Ureter (tissue), 1 donor: Measurements from ENCODE around the gene SCGB1D2. TPM values are rescaled to one million over a fixed set of nuclear protein-coding genes. Genes with fewer than 3 reads are reported as not detected.

Experiments
- DNase-seq: peaks from one replicate; pipeline ENCODE4 v3.0.0-alpha.2; 2020; ENCODE audit warnings: low spot score
- total RNA-seq: library from RNA; stranded (reverse); gene quantifications from one replicate; pipeline ENCODE4 v1.2.4, GENCODE V29; 2023
- donor health status: DM: yes; HTN: yes; CAD: no.

Gene SCGB1D2
- total RNA-seq, 1 donor from 2014 or later, result not detected

GRCh38 chr11:62260261-62260953 lies 18.4 kb downstream of the SCGB1D2 start:
- DNase-seq, result no peak

- no peak for DNase-seq
Observed at GRCh38 chr11:62264004-62264403, 22.0 kb downstream of the SCGB1D2 start.

- DNase-seq, result no peak
Observed at GRCh38 chr11:62266558-62266957, 24.5 kb downstream of the SCGB1D2 start.

- no peak for DNase-seq
Observed at GRCh38 chr11:62267050-62267449, 25.0 kb downstream of the SCGB1D2 start.

- DNase-seq, result no peak
Observed at GRCh38 chr11:62267576-62267975, 25.5 kb downstream of the SCGB1D2 start.

- peak; percentile 45 for DNase-seq
Observed at GRCh38 chr11:62269654-62270278, 27.7 kb downstream of the SCGB1D2 start, which contains the start of gene SCGB2A2. Gene SCGB2A2, plus strand, starts transcription at chr11:62270158. Its CDS starts 59 bp downstream, at chr11:62270217.

- no peak for DNase-seq
Observed at GRCh38 chr11:62273284-62273683, 31.2 kb downstream of the SCGB1D2 start.

GRCh38 chr11:62273789-62274275 lies 31.8 kb downstream of the SCGB1D2 start:
- DNase-seq, result no peak

GRCh38 chr11:62280452-62280851 lies 38.4 kb downstream of the SCGB1D2 start:
- DNase-seq, result no peak

Other genes with a start within 250 kb of the SCGB1D2 start
- gene INCENP, start 118.2 kb upstream of the SCGB1D2 start, total RNA-seq, result 14.4 TPM
- gene SCGB1D1, start 52.0 kb upstream of the SCGB1D2 start, total RNA-seq, result not detected
- 1.4 TPM for gene SCGB2A1, start 33.6 kb upstream of the SCGB1D2 start, total RNA-seq
- not detected for gene SCGB2A2, start 27.9 kb downstream of the SCGB1D2 start, total RNA-seq
- gene SCGB1D4, start 56.8 kb downstream of the SCGB1D2 start, total RNA-seq, result not detected
- 6.2 TPM for gene ASRGL1, start 95.2 kb downstream of the SCGB1D2 start, total RNA-seq
- gene SCGB1A1, start 176.8 kb downstream of the SCGB1D2 start, total RNA-seq, result not detected